HepG2 (cell line): Measurements from ENCODE around the gene NOXO1. TPM values are rescaled to one million over a fixed set of nuclear protein-coding genes. Genes with fewer than 3 reads are reported as not detected.

ENCODE experiments used
- KLF13 ChIP-seq: sonication (generic); formaldehyde crosslinking; IDR thresholded peaks from 2 replicates; pipeline ENCODE4 v1.4.0; 2020; ENCODE audit warnings: mild to moderate bottlenecking, missing genetic modification reagents
- PHF21A ChIP-seq: sonication (generic); formaldehyde crosslinking; IDR thresholded peaks from 2 replicates; pipeline ENCODE4 v1.5.0; 2020; ENCODE audit warnings: mild to moderate bottlenecking, missing genetic modification reagents
- ZNF121 ChIP-seq: sonication (generic); formaldehyde crosslinking; IDR thresholded peaks from 2 replicates; pipeline ENCODE4 v1.5.0; 2020; ENCODE audit warnings: mild to moderate bottlenecking, missing genetic modification reagents
- ZNF136 ChIP-seq: sonication (generic); formaldehyde crosslinking; IDR thresholded peaks from 2 replicates; pipeline ENCODE4 v1.8.1; 2022; ENCODE audit warnings: low read depth, mild to moderate bottlenecking, moderate library complexity, missing genetic modification reagents
- ZNF607 ChIP-seq: sonication (generic); formaldehyde crosslinking; IDR thresholded peaks from 2 replicates; pipeline ENCODE4 v1.5.1; 2020; ENCODE audit warnings: missing genetic modification reagents, mild to moderate bottlenecking, borderline replicate concordance
- ZSCAN20 ChIP-seq: sonication (generic); formaldehyde crosslinking; IDR thresholded peaks from 2 replicates; pipeline ENCODE4 v1.4.0; 2020; ENCODE audit warnings: missing genetic modification reagents, mild to moderate bottlenecking, borderline replicate concordance
- polyA plus RNA-seq, 8 experiments: library from polyadenylated mRNA; depleted of rRNA in 3 of 8; stranded (reverse) in 7 of 8; unstranded in 1 of 8; fragments of >200 nt; fragmentation: Illumina TruSeq in 4 of 8; extraction: Trizol in 4 of 8; gene quantifications; 2 replicates each; pipeline versions ENCODE4 v1.2.1 to v1.2.3, GENCODE V29; 2011 to 2016; ENCODE audit warnings: low read depth in 4 of 8, missing spikeins in 1 of 8, mixed read lengths in 1 of 8; ENCODE audit not compliant: insufficient read depth in 1 of 8
- total RNA-seq, 5 experiments: library from RNA; depleted of rRNA; stranded (reverse); fragments of >200 nt; fragmentation: Illumina TruSeq; extraction: Trizol; gene quantifications; 2 replicates each; pipeline ENCODE4 v1.2.3, GENCODE V29; 2016; ENCODE audit warnings: low read depth in 1 of 5
- TF ChIP-seq, protein P1 (sequence below): sonication (generic); formaldehyde crosslinking; IDR thresholded peaks from 2 replicates; pipeline ENCODE4 v1.5.0; 2020; ENCODE audit warnings: mild to moderate bottlenecking, missing genetic modification reagents, borderline replicate concordance
- TF ChIP-seq, protein P2 (sequence below): sonication (generic); formaldehyde crosslinking; IDR thresholded peaks from one replicate; pipeline ENCODE4 v1.5.1; 2020; ENCODE audit warnings: mild to moderate bottlenecking, missing genetic modification reagents; ENCODE audit errors: not compliant biosample characterization
- TF ChIP-seq, protein P3 (sequence below): sonication (generic); formaldehyde crosslinking; IDR thresholded peaks from 2 replicates; pipeline ENCODE4 v1.8.0; 2022; ENCODE audit warnings: mild to moderate bottlenecking, missing genetic modification reagents, moderate library complexity
- TF ChIP-seq, protein P4 (sequence below): sonication (generic); formaldehyde crosslinking; IDR thresholded peaks from 2 replicates; pipeline ENCODE4 v1.8.0; 2022; ENCODE audit warnings: missing genetic modification reagents, mild to moderate bottlenecking, inconsistent platforms, borderline replicate concordance

NOXO1 gene
- total and polyA plus RNA-seq, 2 of the 13 experiments (the other 11 are each of a cell fraction or from before 2014, with no cell fraction given) = 0.69 to 1.4 TPM

DNA sequence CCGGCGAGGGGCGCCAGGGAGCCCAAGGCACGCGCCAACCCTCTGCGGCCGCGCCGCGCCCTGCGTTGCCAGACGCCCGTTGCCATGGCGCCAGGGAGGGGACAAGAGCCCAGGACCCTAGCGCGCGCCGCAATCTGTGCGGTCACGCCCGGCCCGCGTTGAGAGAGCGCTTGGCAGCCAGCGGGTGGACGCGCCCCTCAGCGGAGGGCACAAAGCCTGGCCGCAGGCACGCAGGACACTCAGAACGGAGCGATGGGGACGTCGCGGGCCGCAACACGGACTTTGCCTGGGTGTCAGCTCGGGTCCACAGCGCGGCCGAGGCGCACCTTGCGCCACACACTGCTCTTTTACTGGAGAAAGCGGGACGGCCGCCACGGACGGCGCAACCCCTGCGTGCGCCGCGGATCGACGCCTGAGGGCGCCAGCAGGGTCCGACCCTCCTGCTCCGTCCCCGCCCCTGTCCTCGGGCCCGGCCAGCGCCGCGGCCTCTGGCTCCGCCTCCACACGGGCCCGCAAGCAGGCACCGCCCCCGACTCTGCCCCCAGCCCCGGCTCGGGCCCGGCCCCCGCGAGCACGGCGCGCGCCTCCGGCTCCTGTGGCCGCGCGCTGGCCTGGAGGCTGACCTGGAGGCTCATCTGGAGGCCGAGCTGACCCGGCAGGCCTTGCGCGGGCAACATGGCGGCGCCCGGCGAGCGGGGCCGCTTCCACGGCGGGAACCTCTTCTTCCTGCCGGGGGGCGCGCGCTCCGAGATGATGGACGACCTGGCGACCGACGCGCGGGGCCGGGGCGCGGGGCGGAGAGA lies 2.5 kb upstream of the NOXO1 start, which contains the start of gene GFER (continued):
- TF ChIP-seq, protein P1, sequence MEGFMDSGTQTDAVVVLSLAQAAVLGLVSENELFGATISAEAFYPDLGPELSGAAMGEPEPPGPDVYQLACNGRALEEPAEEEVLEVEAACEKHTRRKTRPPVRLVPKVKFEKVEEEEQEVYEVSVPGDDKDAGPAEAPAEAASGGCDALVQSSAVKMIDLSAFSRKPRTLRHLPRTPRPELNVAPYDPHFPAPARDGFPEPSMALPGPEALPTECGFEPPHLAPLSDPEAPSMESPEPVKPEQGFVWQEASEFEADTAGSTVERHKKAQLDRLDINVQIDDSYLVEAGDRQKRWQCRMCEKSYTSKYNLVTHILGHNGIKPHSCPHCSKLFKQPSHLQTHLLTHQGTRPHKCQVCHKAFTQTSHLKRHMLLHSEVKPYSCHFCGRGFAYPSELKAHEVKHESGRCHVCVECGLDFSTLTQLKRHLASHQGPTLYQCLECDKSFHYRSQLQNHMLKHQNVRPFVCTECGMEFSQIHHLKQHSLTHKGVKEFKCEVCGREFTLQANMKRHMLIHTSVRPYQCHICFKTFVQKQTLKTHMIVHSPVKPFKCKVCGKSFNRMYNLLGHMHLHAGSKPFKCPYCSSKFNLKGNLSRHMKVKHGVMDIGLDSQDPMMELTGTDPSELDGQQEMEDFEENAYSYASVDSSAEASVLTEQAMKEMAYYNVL (CRISPR knock-in tag) = peak; percentile 20; the same call in 1 of the 2 replicates
- TF ChIP-seq, protein P2, sequence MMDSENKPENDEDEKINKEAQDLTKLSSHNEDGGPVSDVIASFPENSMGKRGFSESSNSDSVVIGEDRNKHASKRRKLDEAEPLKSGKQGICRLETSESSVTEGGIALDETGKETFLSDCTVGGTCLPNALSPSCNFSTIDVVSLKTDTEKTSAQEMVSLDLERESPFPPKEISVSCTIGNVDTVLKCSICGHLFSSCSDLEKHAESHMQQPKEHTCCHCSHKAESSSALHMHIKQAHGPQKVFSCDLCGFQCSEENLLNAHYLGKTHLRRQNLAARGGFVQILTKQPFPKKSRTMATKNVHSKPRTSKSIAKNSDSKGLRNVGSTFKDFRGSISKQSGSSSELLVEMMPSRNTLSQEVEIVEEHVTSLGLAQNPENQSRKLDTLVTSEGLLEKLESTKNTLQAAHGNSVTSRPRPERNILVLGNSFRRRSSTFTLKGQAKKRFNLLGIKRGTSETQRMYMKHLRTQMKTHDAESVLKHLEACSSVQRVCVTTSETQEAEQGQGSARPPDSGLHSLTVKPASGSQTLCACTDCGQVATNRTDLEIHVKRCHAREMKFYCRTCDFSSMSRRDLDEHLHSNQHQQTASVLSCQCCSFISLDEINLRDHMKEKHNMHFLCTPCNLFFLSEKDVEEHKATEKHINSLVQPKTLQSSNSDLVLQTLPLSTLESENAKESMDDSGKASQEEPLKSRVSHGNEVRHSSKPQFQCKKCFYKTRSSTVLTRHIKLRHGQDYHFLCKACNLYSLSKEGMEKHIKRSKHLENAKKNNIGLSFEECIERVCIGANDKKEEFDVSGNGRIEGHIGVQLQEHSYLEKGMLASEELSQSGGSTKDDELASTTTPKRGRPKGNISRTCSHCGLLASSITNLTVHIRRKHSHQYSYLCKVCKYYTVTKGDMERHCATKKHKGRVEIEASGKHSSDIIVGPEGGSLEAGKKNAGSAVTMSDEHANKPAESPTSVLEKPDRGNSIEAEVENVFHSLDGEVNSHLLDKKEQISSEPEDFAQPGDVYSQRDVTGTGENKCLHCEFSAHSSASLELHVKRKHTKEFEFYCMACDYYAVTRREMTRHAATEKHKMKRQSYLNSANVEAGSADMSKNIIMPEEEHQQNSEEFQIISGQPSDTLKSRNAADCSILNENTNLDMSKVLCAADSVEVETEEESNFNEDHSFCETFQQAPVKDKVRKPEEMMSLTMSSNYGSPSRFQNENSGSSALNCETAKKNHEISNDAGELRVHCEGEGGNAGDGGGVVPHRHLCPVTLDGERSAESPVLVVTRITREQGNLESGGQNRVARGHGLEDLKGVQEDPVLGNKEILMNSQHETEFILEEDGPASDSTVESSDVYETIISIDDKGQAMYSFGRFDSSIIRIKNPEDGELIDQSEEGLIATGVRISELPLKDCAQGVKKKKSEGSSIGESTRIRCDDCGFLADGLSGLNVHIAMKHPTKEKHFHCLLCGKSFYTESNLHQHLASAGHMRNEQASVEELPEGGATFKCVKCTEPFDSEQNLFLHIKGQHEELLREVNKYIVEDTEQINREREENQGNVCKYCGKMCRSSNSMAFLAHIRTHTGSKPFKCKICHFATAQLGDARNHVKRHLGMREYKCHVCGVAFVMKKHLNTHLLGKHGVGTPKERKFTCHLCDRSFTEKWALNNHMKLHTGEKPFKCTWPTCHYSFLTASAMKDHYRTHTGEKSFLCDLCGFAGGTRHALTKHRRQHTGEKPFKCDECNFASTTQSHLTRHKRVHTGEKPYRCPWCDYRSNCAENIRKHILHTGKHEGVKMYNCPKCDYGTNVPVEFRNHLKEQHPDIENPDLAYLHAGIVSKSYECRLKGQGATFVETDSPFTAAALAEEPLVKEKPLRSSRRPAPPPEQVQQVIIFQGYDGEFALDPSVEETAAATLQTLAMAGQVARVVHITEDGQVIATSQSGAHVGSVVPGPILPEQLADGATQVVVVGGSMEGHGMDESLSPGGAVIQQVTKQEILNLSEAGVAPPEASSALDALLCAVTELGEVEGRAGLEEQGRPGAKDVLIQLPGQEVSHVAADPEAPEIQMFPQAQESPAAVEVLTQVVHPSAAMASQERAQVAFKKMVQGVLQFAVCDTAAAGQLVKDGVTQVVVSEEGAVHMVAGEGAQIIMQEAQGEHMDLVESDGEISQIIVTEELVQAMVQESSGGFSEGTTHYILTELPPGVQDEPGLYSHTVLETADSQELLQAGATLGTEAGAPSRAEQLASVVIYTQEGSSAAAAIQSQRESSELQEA (CRISPR knock-in tag) = peak; percentile 68
- TF ChIP-seq, protein P3, sequence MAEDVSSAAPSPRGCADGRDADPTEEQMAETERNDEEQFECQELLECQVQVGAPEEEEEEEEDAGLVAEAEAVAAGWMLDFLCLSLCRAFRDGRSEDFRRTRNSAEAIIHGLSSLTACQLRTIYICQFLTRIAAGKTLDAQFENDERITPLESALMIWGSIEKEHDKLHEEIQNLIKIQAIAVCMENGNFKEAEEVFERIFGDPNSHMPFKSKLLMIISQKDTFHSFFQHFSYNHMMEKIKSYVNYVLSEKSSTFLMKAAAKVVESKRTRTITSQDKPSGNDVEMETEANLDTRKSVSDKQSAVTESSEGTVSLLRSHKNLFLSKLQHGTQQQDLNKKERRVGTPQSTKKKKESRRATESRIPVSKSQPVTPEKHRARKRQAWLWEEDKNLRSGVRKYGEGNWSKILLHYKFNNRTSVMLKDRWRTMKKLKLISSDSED (CRISPR knock-in tag) = no peak
- TF ChIP-seq ZNF121 = 0 out of 2 replicates have a peak, but pooled peaks have one; percentile 6
- TF ChIP-seq PHF21A (CRISPR knock-in tag) = peak; percentile 65
- 0 out of 2 replicates have a peak, but pooled peaks have one; percentile 56 for TF ChIP-seq ZNF136
- TF ChIP-seq, protein P4, sequence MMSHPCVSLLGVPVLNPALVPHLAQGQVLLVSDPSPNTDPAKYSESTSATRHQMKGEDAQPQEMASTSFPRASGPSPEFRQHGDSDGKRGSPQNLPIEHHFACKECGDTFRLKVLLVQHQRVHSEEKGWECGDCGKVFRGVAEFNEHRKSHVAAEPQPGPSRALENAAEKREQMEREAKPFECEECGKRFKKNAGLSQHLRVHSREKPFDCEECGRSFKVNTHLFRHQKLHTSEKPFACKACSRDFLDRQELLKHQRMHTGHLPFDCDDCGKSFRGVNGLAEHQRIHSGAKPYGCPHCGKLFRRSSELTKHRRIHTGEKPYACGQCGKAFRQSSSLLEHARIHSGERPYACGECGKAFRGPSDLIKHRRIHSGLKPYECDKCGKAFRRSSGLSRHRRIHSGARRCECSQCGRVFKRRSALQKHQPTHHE = no peak
- no peak for TF ChIP-seq ZSCAN20 (CRISPR knock-in tag)
- 0 out of 2 replicates have a peak, but pooled peaks have one; percentile 57 for TF ChIP-seq KLF13 (CRISPR knock-in tag)
- peak; percentile 11; the same call in 1 of the 2 replicates for TF ChIP-seq ZNF607 (CRISPR knock-in tag)
